GM12872 (cell line): ENCODE data around the gene TMEM200C.

Source experiments
- CTCF ChIP-seq: IDR thresholded peaks from 3 replicates; pipeline ENCODE4 v1.5.1; 2011; ENCODE audit warnings: low read depth, mild to moderate bottlenecking, low read length, moderate library complexity; ENCODE audit not compliant: insufficient read depth

Gene TMEM200C

DNA sequence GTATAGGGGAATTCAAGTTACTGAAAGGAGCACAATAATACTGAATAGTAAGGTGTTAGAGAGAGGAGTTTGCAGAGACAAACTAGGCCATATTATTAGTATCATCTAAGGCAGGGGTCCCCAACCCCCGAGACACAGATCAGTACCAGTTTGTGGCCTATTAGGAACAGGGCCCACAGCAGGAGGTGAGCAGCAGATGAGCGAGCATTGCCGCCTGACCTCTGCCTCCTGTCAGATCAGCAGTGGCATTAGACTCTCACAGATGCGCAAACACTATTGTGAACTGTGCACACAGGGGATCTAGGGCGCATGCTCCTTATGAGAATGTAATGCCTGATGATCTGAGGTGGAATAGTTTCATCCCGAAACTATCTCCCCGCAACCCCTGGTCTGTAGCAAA is 41.8 kb upstream of the TMEM200C start:
- no peak for TF ChIP-seq CTCF

DNA sequence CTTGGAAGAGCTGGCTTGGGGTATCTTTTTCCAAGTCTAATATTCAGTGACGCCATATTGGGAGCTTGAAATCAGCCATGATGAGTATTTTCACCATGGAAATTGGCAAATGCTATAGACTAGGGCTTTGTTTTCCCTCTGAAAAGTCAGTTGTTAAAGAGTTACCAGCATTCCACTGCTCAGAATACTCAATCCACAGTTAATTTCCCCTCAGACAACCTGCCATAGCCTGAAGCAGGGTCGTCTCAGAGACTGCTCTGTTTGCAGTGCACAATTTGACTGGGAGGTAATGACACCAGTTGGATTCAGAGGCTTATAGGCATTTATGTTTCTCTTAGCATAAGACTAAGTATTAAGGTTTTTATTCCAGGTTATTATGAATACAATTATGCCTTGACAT is 35.5 kb upstream of the TMEM200C start:
- TF ChIP-seq CTCF, result no peak

DNA sequence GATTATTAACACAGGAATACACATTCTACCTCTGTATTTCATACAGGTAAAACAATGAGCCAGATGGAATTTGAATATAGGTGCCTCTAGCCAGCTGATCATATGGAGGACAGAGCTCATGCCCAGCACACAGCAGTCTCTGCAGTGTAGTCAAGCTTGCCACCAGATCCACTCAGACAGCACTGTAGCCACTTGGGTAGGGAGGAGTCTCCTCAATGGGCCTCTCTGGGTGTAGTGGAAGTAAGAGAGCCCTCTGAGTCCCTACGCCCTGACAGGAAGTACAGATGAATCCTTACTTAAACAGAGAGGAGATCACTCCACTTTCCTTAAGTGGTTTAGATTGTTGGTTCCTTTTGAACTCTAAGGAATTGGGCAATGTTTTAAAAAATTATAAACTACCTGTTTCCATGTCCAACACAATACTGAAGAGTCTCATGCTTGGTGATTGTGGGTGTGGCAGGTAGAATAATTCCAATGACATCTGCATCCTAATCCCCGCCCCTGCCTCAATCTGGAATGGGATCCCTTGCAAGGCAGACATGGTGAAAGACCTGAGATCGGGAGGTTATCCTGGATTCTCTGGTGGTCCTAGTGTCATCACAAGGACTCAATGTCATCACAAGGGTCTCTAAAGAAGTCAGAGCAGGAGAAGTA is 23.0 kb upstream of the TMEM200C start:
- no peak for TF ChIP-seq CTCF

- no peak for TF ChIP-seq CTCF
Observed at GRCh38 chr18:5914951-5915350, 19.6 kb upstream of the TMEM200C start.

- no peak for TF ChIP-seq CTCF
Observed at GRCh38 chr18:5914016-5914415, 18.7 kb upstream of the TMEM200C start.

DNA sequence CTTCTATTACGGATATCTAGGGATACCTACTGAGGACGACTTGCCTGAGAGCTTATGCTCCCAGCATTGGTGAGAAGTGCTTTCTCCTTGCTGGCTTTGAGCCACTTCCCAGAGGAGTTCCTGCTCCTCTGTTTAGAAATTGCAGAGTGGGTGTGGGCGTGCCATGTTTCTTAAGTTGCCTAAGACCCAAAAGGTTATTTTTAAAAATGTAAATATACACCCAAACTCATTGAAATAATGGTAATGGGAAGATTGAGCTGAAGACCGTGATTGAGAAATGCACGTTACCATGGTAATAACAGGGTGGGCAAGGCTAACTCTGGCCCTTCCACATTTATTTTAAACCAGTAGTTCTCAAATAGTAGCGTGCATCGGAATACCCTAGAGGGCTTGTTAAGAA is 17.2 kb upstream of the TMEM200C start:
- no peak for TF ChIP-seq CTCF

DNA sequence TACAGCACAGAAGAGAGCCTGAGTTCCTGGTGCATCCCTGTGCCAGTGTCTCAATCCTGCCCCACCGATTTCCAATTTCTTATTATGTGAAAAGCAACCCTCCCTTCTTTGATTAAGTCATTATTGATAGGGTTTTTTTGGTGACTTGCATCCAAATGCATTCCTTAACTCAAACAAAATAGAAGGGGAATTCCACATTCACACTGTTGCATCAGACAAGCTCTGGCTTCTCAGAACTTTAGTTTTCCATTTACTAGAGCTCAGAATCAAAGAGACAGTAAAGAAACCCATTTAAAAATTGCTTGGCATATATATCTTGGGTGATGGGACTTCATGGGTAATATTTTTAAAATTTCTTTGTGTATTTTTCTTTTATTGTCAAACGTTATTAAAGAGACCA is 13.8 kb upstream of the TMEM200C start:
- TF ChIP-seq CTCF, result no peak
